ENCODE data around the gene PADI2. TPM values are rescaled to one million over a fixed set of nuclear protein-coding genes. Genes with fewer than 3 reads are reported as not detected.

Gene PADI2
- total RNA-seq, 1 experiment from 2014 or later: 27.7 TPM

- Histone ChIP-seq H3K9me3 (ENCODE audit: low read depth, low read length, poor library complexity, severe bottlenecking) (no peaks in the 10 kb centered on the region), H3K27me3 (replicated peaks; ENCODE audit: insufficient read depth, low read depth, low read length, poor library complexity) (no peaks in the 10 kb centered on the region), H3K4me3 (ENCODE audit: low read depth, low read length, poor library complexity, severe bottlenecking) (no peak overlapping the region), H3K36me3 (ENCODE audit: insufficient read depth, low read length, poor library complexity, severe bottlenecking) (peaks cover 8% of the 10 kb centered on the region), H3K4me1 (ENCODE audit: insufficient read depth, low read length, poor library complexity, severe bottlenecking) (peaks cover 3% of the 10 kb centered on the region), H3K27ac (ENCODE audit: low read depth, low read length, poor library complexity, severe bottlenecking) (no peak overlapping the region)
- no peak for DNase-seq (ENCODE audit: low spot score)
- TF ChIP-seq CTCF (conservative IDR thresholded peaks at IDR 0.05; ENCODE audit: low read depth, low read length) (no peak), EZH2 (IDR thresholded peaks at IDR 0.05; ENCODE audit: borderline replicate concordance, low read depth, low read length, poor library complexity, severe bottlenecking) (no peak)
- BruUV-seq (replicated peaks): no TSS peak
- intact Hi-C loops (cut with micrococcal nuclease; ENCODE audit: unreplicated experiment): no loop called here
- ChIA-PET POLR2A (ENCODE audit: low non-redundant PET) (no interaction called here), CTCF (no interaction called here)
Measured at GRCh38 chr1:17099616-17100340, 19.5 kb downstream of the PADI2 start.

- CTCF ChIA-PET: no interaction called here
- POLR2A ChIA-PET (ENCODE audit: low non-redundant PET): no interaction called here
- Histone ChIP-seq H3K9me3 (ENCODE audit: low read depth, low read length, poor library complexity, severe bottlenecking) (no peaks in the 10 kb centered on the region), H3K4me3 (ENCODE audit: low read depth, low read length, poor library complexity, severe bottlenecking) (no peak overlapping the region), H3K36me3 (ENCODE audit: insufficient read depth, low read length, poor library complexity, severe bottlenecking) (peaks cover 8% of the 10 kb centered on the region), H3K27ac (ENCODE audit: low read depth, low read length, poor library complexity, severe bottlenecking) (no peak overlapping the region), H3K27me3 (replicated peaks; ENCODE audit: insufficient read depth, low read depth, low read length, poor library complexity) (no peaks in the 10 kb centered on the region), H3K4me1 (ENCODE audit: insufficient read depth, low read length, poor library complexity, severe bottlenecking) (peaks cover 3% of the 10 kb centered on the region)
- TF ChIP-seq EZH2 (IDR thresholded peaks at IDR 0.05; ENCODE audit: borderline replicate concordance, low read depth, low read length, poor library complexity, severe bottlenecking): no peak
- no peak for TF ChIP-seq CTCF (conservative IDR thresholded peaks at IDR 0.05; ENCODE audit: low read depth, low read length)
- DNase-seq (ENCODE audit: low spot score): peak; percentile 38
- intact Hi-C loops (cut with micrococcal nuclease; ENCODE audit: unreplicated experiment): no loop called here
- BruUV-seq (replicated peaks): no TSS peak
Measured at GRCh38 chr1:17098446-17099317, 20.6 kb downstream of the PADI2 start.

GRCh38 chr1:17097787-17098186 is 21.5 kb downstream of the PADI2 start:
- no peaks in the 10 kb centered on the region for H3K27me3 ChIP-seq (replicated peaks; ENCODE audit: insufficient read depth, low read depth, low read length, poor library complexity)
- H3K9me3 ChIP-seq (ENCODE audit: low read depth, low read length, poor library complexity, severe bottlenecking): no peaks in the 10 kb centered on the region
- ChIA-PET CTCF (no interaction called here), POLR2A (ENCODE audit: low non-redundant PET) (no interaction called here)
- no peak overlapping the region for H3K27ac ChIP-seq (ENCODE audit: low read depth, low read length, poor library complexity, severe bottlenecking)
- DNase-seq (ENCODE audit: low spot score): no peak
- intact Hi-C loops (cut with micrococcal nuclease; ENCODE audit: unreplicated experiment): no loop called here
- H3K36me3 ChIP-seq (ENCODE audit: insufficient read depth, low read length, poor library complexity, severe bottlenecking): peaks cover 8% of the 10 kb centered on the region
- no TSS peak for BruUV-seq (replicated peaks)
- peaks cover 3% of the 10 kb centered on the region for H3K4me1 ChIP-seq (ENCODE audit: insufficient read depth, low read length, poor library complexity, severe bottlenecking)
- TF ChIP-seq EZH2 (IDR thresholded peaks at IDR 0.05; ENCODE audit: borderline replicate concordance, low read depth, low read length, poor library complexity, severe bottlenecking) (no peak), CTCF (conservative IDR thresholded peaks at IDR 0.05; ENCODE audit: low read depth, low read length) (no peak)
- no peak overlapping the region for H3K4me3 ChIP-seq (ENCODE audit: low read depth, low read length, poor library complexity, severe bottlenecking)
